TTC549 (cell line): ENCODE data around the gene DEPP1.

Experiments used
- FAIRE-seq: peaks from 2 replicates; lab custom pipeline; 2012; peaks lifted over from hg19 to GRCh38; lab: Jason Lieb, UNC

Gene DEPP1

GRCh38 chr10:44931621-44932516 lies 46.7 kb downstream of the DEPP1 start:
- FAIRE-seq = no peak

GRCh38 chr10:44930904-44931620 lies 47.5 kb downstream of the DEPP1 start:
- no peak for FAIRE-seq

- FAIRE-seq = no peak
Measured at GRCh38 chr10:44929356-44930255, 49.0 kb downstream of the DEPP1 start.

DNA sequence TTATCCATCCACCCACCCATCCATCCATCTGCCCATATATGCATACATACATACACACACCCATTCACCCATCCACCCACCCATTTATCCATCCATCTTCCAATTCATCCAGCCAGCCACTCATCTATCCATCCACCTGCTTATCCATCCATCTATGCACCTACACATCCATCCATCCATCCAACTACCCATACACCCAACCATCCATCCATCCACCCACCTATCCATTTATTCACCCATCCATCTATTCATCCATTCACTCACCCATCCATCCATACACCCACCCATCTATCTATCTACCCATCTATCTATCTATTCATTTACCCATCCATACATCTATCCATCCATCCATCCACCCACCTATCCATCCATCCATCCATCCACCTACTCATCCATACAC lies 50.1 kb downstream of the DEPP1 start:
- FAIRE-seq = no peak

GRCh38 chr10:44927352-44927751 lies 51.3 kb downstream of the DEPP1 start:
- no peak for FAIRE-seq

GRCh38 chr10:44926751-44927351 lies 51.8 kb downstream of the DEPP1 start:
- no peak for FAIRE-seq
